MM.1S (cell line): ENCODE measurements around the gene PLD4.

Experiments used
- DNase-seq: peaks from one replicate; pipeline ENCODE4 v3.0.0-alpha.2; 2015
- H2AFZ ChIP-seq: fragments of 300-600 bp; sonication (generic); 2 replicates; pipeline ENCODE4 v1.6.0; 2016; ENCODE audit warnings: antibody characterized with exemption, low read length
- H3F3A ChIP-seq: fragments of 300-600 bp; sonication (generic); 2 replicates; pipeline ENCODE4 v1.6.1; 2016; ENCODE audit warnings: mild to moderate bottlenecking, antibody characterized with exemption, low read length, moderate library complexity, mixed read lengths; ENCODE audit not compliant: insufficient read depth
- H3K27ac ChIP-seq: fragments of 300-600 bp; sonication (generic); 2 replicates; pipeline ENCODE4 v1.5.1; 2016; ENCODE audit warnings: mild to moderate bottlenecking, low read length
- H3K27me3 ChIP-seq: fragments of 300-600 bp; sonication (generic); replicated peaks from 2 replicates; pipeline ENCODE4 v1.6.0; 2016; ENCODE audit warnings: low read length; ENCODE audit not compliant: insufficient read depth
- H3K36me3 ChIP-seq: fragments of 300-600 bp; sonication (generic); replicated peaks from 2 replicates; pipeline ENCODE4 v1.6.1; 2016; ENCODE audit warnings: mild to moderate bottlenecking, low read length, mixed read lengths; ENCODE audit not compliant: insufficient read depth
- H3K4me1 ChIP-seq: fragments of 300-600 bp; sonication (generic); 2 replicates; pipeline ENCODE4 v1.6.1; 2016; ENCODE audit warnings: low read length, mixed read lengths
- H3K4me2 ChIP-seq: fragments of 300-600 bp; sonication (generic); 2 replicates; pipeline ENCODE4 v1.6.0; 2016; ENCODE audit warnings: low read depth, low read length
- H3K4me3 ChIP-seq: fragments of 300-600 bp; sonication (generic); 2 replicates; pipeline ENCODE4 v1.5.1; 2016; ENCODE audit warnings: low read length, mixed read lengths
- H3K79me2 ChIP-seq: fragments of 300-600 bp; sonication (generic); 2 replicates; pipeline ENCODE4 v1.6.1; 2016; ENCODE audit warnings: mixed run types, low read length, mixed read lengths
- H3K9ac ChIP-seq: fragments of 300-600 bp; sonication (generic); 2 replicates; pipeline ENCODE4 v1.6.1; 2016; ENCODE audit warnings: low read length, mixed read lengths
- H3K9me2 ChIP-seq: fragments of 300-600 bp; sonication (generic); replicated peaks from 2 replicates; pipeline ENCODE4 v1.6.1; 2016; ENCODE audit warnings: mild to moderate bottlenecking, low read length, mixed read lengths; ENCODE audit not compliant: insufficient read depth
- H3K9me3 ChIP-seq: fragments of 300-600 bp; sonication (generic); replicated peaks from 2 replicates; pipeline ENCODE4 v1.6.1; 2016; ENCODE audit warnings: mild to moderate bottlenecking, low read length, mixed read lengths; ENCODE audit not compliant: insufficient read depth
- H4K20me1 ChIP-seq: fragments of 300-600 bp; sonication (generic); 2 replicates; pipeline ENCODE4 v1.6.1; 2016; ENCODE audit warnings: mild to moderate bottlenecking, low read length, moderate library complexity, mixed read lengths; ENCODE audit not compliant: insufficient read depth
- EZH2 ChIP-seq: fragments of 300-600 bp; sonication (generic); optimal IDR thresholded peaks from 2 replicates; pipeline ENCODE3; 2017; ENCODE audit warnings: low read depth, mild to moderate bottlenecking, antibody characterized with exemption, low read length, mixed read lengths
- EZH2phosphoT487 ChIP-seq: fragments of 300-600 bp; sonication (generic); IDR thresholded peaks from 2 replicates; pipeline ENCODE4 v1.6.1; 2018; ENCODE audit warnings: antibody characterized with exemption, low read length
- TF ChIP-seq, protein P1 (sequence below): fragments of 300-600 bp; sonication (generic); IDR thresholded peaks from 2 replicates; pipeline ENCODE4 v1.5.1; 2016; ENCODE audit warnings: antibody characterized with exemption, low read length, mixed read lengths

Gene PLD4

DNA sequence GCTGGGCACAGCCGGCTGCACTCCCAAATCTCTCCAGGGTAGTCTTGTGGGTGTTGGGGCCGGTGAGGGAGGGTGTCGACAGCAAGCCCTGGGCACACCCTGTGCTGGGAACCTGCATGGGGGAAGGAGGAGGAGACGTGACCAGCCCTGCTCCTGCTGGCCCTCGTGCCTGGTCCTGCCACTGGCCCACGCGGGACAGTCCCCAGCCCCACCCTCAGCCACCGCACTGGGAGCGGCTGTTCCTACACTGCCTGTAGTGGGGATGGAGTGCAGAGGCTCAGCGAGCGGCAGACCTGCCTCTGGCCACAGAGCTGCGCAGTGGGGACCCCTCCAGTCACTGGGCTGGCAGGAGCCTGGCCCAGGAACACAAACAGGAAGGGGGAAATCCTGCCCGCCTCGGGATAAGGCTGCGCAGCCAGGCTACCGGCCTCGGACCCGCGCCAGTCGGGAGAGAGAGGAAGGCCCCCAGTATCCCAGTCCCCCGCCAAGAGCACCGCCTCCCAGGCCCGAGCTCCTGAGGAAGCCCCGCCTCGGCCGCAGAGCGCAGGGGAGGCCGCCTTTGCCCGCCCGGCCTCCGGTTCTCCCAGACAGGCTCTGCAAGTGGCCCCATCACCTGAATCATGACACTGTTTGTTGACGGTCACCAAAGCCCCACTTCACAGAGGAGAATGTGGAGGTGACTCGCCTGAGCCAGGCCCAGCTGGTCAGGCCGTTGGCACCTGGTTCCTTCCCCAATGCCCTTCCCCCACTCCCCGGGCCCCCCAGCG lies 42.9 kb downstream of the PLD4 start:
- peaks cover 49% of the 10 kb centered on the region for H3K27me3 ChIP-seq
- no peaks in the 10 kb centered on the region for H3K36me3 ChIP-seq
- H3K9me3 ChIP-seq: no peaks in the 10 kb centered on the region
- no peaks in the 10 kb centered on the region for H3K9me2 ChIP-seq
- H2AFZ ChIP-seq: no peak overlapping the region
- TF ChIP-seq, protein P1, sequence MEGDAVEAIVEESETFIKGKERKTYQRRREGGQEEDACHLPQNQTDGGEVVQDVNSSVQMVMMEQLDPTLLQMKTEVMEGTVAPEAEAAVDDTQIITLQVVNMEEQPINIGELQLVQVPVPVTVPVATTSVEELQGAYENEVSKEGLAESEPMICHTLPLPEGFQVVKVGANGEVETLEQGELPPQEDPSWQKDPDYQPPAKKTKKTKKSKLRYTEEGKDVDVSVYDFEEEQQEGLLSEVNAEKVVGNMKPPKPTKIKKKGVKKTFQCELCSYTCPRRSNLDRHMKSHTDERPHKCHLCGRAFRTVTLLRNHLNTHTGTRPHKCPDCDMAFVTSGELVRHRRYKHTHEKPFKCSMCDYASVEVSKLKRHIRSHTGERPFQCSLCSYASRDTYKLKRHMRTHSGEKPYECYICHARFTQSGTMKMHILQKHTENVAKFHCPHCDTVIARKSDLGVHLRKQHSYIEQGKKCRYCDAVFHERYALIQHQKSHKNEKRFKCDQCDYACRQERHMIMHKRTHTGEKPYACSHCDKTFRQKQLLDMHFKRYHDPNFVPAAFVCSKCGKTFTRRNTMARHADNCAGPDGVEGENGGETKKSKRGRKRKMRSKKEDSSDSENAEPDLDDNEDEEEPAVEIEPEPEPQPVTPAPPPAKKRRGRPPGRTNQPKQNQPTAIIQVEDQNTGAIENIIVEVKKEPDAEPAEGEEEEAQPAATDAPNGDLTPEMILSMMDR: no peak
- TF ChIP-seq EZH2 (no peak), EZH2phosphoT487 (no peak)
- H3K4me1 ChIP-seq: no peaks in the 10 kb centered on the region
- no peaks in the 10 kb centered on the region for H3K79me2 ChIP-seq
- H3F3A ChIP-seq: no peaks in the 10 kb centered on the region
- H3K4me3 ChIP-seq: no peak overlapping the region
- H4K20me1 ChIP-seq: no peaks in the 10 kb centered on the region
- H3K27ac ChIP-seq: no peak overlapping the region
- no peak for DNase-seq
- H3K4me2 ChIP-seq: no peak overlapping the region
- H3K9ac ChIP-seq: no peak overlapping the region

DNA sequence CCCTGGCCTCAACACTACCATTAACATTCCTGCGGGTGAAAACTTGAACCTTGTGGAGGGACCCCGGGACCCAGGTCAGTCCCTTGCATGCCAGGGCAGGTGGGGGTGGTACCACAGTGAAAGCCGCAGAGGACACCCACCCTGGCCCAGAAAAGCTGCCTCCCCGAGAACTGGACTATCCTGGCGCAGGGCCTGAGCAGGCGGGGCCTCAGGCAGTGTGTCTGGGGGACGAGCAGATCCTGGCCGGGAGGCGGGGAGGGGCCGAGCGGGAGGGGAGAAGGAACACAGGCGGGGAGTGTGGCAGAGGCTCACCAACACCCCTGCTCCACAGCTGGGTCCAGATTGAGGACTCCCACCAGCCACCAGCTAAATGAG lies 43.5 kb downstream of the PLD4 start:
- H3K4me1 ChIP-seq: no peaks in the 10 kb centered on the region

DNA sequence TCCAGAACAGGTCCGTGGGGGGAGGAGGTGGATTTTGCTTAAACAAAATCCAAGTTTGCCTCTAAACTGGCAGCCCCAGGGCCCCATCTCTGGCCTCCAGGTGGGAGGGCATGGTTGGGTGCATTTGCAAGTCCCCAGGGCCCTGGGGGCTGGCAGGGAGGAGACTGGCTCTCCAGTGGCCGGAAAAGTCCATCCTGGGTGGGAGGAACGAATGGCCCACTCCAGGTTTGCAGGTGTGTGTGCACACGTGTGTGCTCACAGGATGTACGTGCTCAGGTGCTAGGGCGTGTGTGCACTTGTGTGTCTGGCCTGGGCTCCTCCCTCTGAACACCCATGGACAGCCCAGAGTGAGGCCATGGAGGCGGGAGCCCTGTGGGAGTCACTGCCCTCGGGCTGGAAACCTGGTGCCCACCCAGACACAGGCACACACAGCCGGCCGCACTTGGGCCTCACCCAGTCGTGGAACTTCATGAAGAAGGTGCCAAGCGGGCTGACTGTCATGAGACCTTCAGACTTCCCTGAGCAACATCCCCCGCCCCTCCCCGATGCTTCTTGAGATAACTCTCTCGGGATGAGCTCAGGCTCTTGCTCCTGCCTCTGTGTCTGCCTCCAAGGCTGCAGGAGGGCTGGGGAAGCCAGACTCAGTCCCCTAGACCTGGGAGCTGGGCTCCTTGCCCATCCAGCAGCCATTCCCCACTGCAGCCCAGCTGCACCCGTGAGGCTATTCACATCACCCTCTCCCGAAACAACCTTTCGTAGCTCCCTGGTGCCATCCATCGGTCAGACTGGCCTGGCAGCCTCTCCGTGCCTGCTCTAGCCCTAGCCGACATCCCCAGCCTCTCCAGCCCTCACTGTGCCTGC lies 44.1 kb downstream of the PLD4 start:
- Histone ChIP-seq H2AFZ (no peak overlapping the region), H3K27ac (no peak overlapping the region), H3K27me3 (peaks cover 39% of the 10 kb centered on the region), H3F3A (no peaks in the 10 kb centered on the region), H3K9me2 (no peaks in the 10 kb centered on the region), H4K20me1 (no peaks in the 10 kb centered on the region), H3K79me2 (no peaks in the 10 kb centered on the region), H3K9ac (no peak overlapping the region), H3K4me1 (no peaks in the 10 kb centered on the region), H3K4me2 (no peak overlapping the region), H3K9me3 (no peaks in the 10 kb centered on the region), H3K36me3 (no peaks in the 10 kb centered on the region), H3K4me3 (no peak overlapping the region)
- TF ChIP-seq, protein P1: no peak
- TF ChIP-seq EZH2phosphoT487: no peak
- no peak for TF ChIP-seq EZH2
- DNase-seq: no peak

More for the DNA sequence above, 43.5 kb downstream of the PLD4 start:
- H3K27me3 ChIP-seq: peaks cover 43% of the 10 kb centered on the region
- no peak overlapping the region for H3K4me3 ChIP-seq
- no peak overlapping the region for H3K27ac ChIP-seq
- H4K20me1 ChIP-seq: no peaks in the 10 kb centered on the region
- H3K4me2 ChIP-seq: no peak overlapping the region
- no peak for DNase-seq
- no peaks in the 10 kb centered on the region for H3K36me3 ChIP-seq
- H3K79me2 ChIP-seq: no peaks in the 10 kb centered on the region
- H3K9me3 ChIP-seq: no peaks in the 10 kb centered on the region
- H3K9me2 ChIP-seq: no peaks in the 10 kb centered on the region
- H2AFZ ChIP-seq: no peak overlapping the region
- no peak overlapping the region for H3K9ac ChIP-seq
- H3F3A ChIP-seq: no peaks in the 10 kb centered on the region
- no peak for TF ChIP-seq EZH2
- TF ChIP-seq EZH2phosphoT487: no peak
- TF ChIP-seq, protein P1: no peak
